HG03097 (cell line): Measurements from ENCODE around the gene DPP8.
"Not testable (repeated sequence)": the region's sequence is repeated elsewhere in the genome, so short reads cannot be mapped to it uniquely, and the experiment has no call there.

Experiments used
- ATAC-seq: cut with Tn5 transposase; IDR thresholded peaks from one replicate; pipeline ENCODE4 v1.9.1; 2021; ENCODE audit not compliant: unreplicated experiment, low FRiP score

DPP8 gene

GRCh38 chr15:65528461-65529060, 11.1 kb upstream of the DPP8 start:
- no peak for ATAC-seq

GRCh38 chr15:65525622-65526021, 8.1 kb upstream of the DPP8 start:
- ATAC-seq: no peak

DNA sequence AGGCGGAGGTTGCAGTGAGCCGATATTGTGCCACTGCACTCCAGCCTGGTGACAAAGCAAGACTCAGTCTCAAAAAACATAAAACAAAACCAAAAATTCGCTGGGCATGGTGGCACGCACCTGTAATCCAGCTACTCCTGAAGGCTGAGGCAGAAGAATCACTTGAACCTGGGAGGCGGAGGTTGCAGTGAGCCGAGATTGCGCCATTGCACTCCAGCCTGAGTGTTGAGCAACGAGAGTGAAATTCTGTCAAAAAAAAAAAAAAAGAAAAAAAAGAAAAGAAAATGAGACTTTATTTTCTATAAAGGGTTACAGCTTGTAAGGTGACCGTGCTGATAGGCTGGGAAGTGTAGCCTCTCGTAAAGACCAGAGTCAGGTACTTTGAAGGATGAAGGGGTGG, 6.7 kb upstream of the DPP8 start:
- ATAC-seq: no peak

- no peak for ATAC-seq
Observed at GRCh38 chr15:65521350-65521749, 3.9 kb upstream of the DPP8 start.

DNA sequence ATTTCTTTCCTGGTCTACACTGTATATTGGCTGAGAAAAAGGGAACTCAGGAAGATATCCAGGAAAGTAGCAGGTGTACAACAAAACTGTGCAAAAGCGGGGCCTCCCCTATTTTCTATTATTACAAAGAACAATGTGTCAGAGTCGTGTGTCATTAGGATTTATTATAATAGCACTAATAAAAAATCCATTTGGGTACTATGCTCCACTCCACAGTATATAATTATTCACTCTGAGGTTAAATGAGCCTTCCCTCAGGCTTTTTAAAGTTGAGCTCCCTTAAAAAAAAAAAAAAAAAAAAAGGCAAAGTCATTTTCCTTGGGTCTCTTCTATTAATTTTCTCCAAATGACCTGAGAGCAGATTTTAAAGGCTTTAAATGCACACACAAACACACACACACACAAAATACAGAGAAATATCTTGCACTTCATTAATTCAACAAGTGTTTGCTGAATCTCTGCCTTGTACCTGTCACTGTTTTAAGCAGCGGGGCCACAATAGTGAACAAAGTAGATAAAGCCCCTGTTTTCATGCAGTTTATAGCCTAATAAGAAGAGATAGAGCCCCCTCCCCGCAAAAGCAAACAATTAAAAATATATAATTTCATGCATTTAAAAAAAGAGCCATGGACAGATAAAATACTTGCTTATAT, 1.3 kb upstream of the DPP8 start:
- ATAC-seq: no peak

DNA sequence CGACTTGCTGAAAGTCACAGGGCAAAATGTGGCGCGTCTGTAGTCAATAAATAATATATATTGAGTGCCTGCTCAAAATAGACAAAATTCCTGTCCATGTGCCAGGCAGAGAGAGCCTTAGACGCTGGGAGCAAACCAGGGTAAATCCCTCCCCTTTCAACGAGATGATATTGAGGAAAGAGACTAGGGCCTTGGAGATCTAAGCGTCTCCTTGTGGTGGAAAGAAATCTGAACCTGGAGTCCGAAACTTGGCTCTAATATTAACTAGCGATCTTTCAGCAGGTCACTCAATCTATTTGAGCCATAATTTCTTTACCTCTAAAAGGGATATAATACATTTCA, 348 bp upstream of the DPP8 start:
- ATAC-seq: no peak

GRCh38 chr15:65512807-65513416, 4.6 kb downstream of the DPP8 start:
- no peak for ATAC-seq

DNA sequence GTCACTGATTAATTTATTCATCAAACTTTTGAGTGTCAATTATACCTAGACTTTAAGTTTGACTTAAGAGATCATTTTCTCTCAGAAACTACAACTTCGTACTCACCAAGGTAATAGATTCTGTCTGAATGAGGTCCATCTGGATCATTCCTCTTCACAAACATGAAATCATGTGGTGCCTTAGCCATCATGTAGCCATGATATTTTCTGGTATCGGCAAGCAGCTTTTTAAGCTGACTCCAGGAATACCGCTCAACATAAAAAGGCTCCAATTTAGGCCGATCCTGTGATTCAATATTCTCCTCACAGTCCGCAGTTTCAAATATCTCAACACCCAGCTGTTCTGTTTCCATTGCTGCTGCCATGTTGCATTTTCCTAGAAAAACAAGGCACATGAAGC, 5.3 kb downstream of the DPP8 start:
- ATAC-seq: no peak

GRCh38 chr15:65509321-65509720, 8.2 kb downstream of the DPP8 start:
- ATAC-seq: no peak

DNA sequence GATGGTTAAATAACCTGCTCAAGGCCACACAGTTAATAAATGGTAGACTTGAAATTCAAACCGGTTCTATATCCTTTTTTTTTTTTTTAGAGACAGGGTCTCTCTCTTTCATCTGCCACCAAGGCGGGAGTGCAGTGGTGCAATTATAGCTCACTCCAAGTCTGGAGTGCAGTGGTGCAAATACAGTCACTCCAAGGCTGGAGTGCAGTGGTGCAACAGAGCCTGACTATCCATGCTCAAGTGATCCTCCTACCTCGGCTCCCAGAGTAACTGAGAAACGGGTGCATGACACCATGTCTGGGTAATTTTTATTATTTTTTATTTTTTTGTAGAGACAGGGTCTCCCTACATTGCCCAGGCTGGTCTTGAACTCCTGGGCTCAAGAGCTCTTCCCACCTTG, 23.4 kb downstream of the DPP8 start:
- no peak for ATAC-seq

- no peak for ATAC-seq
Observed at GRCh38 chr15:65484876-65485275, 32.6 kb downstream of the DPP8 start.

- ATAC-seq: no peak
Observed at GRCh38 chr15:65476903-65477302, 40.6 kb downstream of the DPP8 start.

DNA sequence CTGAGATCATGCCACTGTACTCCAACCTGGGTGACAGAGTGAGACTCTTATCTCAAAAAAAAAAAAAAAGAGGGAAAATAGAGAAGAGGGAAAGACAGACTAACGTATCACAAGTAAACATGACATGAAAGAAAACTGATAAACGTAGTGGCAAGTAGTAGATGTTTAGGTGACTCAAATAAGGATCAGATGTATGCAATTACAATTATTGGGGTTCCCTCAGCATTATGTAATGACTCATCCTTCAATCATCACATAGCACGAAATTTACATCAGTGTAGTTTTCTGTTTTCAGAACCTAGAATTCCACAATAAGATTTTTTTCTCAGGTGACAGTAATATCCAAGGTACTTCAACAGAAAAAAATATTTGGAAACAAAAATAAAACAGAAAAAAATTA, 46.6 kb downstream of the DPP8 start:
- no peak for ATAC-seq

DNA sequence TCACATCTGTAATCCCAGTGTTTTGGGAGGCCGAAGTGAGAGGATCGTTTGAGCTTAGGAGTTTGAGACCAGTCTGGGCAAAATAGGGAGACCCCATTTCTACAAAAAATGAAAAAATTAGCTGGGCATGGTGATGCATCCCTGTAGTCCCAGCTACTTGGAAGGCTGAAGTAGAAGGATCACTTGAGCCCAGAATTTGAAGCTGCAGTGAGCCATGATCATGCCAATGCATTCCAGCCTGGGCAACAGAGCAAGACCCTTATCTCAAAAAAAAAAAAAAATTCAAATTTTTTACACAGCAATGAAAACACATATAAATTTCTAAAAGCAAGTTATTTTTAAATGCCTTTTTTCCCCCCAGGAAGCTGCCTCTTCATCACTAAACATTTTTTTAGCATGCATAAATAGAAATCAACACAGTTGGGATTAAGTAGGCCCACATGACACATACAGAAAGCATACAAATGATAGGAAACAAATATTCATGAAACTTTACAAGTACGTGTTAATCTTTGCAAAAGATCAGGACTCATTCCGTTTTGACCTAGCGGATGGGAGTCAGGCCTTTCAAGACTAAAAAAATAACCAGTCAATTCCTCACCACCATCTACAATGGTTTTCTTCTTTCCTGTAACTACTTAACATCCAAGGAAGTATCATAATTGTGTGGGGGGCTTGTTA, 49.1 kb downstream of the DPP8 start:
- ATAC-seq: no peak

- ATAC-seq: no peak
Observed at GRCh38 chr15:65466901-65467300, 50.6 kb downstream of the DPP8 start.

- not testable (repeated sequence) for ATAC-seq
Observed at GRCh38 chr15:65463096-65463495, 54.4 kb downstream of the DPP8 start.

- ATAC-seq: no peak
Observed at GRCh38 chr15:65460741-65461347, 56.6 kb downstream of the DPP8 start.

DNA sequence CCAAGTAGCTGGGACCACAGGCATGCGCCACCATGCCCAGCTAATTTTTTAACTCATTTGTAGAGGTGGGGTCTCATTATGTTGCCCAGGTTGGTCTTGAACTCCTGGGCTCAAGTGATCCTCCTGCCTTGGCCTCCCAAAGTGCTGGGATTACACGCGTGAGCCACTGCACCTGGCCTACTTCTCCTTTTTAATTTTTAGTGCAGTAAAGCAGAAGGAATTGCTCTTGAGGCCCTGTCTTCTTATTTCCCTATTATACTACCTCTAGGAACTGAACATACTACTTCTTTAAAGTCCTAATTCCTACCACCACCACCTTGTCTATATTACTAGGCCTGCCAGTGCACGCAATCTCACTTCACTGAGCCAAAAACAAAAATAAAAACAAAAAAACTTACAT, 62.2 kb downstream of the DPP8 start:
- ATAC-seq: not testable (repeated sequence)

- no peak for ATAC-seq
Observed at GRCh38 chr15:65451989-65452388, 65.5 kb downstream of the DPP8 start.

GRCh38 chr15:65450556-65450955, 66.9 kb downstream of the DPP8 start:
- ATAC-seq: no peak

DNA sequence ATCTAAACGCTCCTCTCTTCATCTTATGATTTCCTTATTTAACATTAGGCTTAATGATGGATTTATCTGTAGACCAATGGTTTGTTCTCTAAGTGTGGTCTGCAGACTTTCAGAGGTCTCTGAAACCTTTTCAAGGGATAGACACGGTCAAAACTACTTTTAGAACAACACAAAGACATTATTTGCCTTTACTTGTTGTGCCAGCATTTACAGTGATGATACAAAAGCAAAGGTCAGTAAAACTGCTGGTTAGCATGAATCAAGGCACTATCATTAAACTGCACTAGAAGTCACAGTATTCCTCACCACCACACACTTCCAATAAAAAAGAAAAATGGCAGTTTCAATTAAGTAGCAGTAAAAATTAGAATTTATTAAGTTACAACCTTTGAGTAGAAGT, 70.3 kb downstream of the DPP8 start:
- no peak for ATAC-seq
